Activated CD4-positive, alpha-beta T cell treated with anti-CD3 and anti-CD28 coated beads, Interleukin-2, amount 10 ng/mL, durations not matched to agents 24 days and 14 days (primary cell): ENCODE data around the gene KRTAP12-4. TPM values are rescaled to one million over a fixed set of nuclear protein-coding genes. Genes with fewer than 3 reads are reported as not detected.
"Not testable (repeated sequence)": the region's sequence is repeated elsewhere in the genome, so short reads cannot be mapped to it uniquely, and the experiment has no call there.

Source experiments
- DNase-seq: peaks from one replicate; pipeline ENCODE4 v3.0.0; 2022
- H3K27ac Mint-ChIP-seq: one replicate; pipeline ENCODE4 v1.8.0; 2022; ENCODE audit warnings: mild to moderate bottlenecking, mixed read lengths
- H3K27me3 Mint-ChIP-seq: one replicate; pipeline ENCODE4 v1.8.0; 2022; ENCODE audit warnings: mixed read lengths
- H3K36me3 Mint-ChIP-seq: one replicate; pipeline ENCODE4 v1.8.0; 2022; ENCODE audit warnings: low read depth, mild to moderate bottlenecking, mixed read lengths
- H3K4me1 Mint-ChIP-seq: one replicate; pipeline ENCODE4 v1.8.0; 2021; ENCODE audit warnings: mixed read lengths
- H3K4me3 Mint-ChIP-seq: one replicate; pipeline ENCODE4 v1.8.0; 2022; ENCODE audit warnings: mild to moderate bottlenecking, moderate library complexity, mixed read lengths
- H3K9me3 Mint-ChIP-seq: one replicate; pipeline ENCODE4 v1.8.0; 2021; ENCODE audit warnings: mixed read lengths
- intact Hi-C: fragments of 100-400 bp; cut with micrococcal nuclease; formaldehyde crosslinking; loops from one replicate; pipeline ENCODE4 v1.15.1; 2023
- total RNA-seq: library from RNA; stranded (reverse); gene quantifications from 2 replicates; pipeline ENCODE4 v1.2.3, GENCODE V29; 2022

Gene KRTAP12-4
- total RNA-seq, 1 donor from 2014 or later, result not detected

GRCh38 chr21:44612029-44612486, 42.4 kb downstream of the KRTAP12-4 start, which contains the start of gene KRTAP10-8:
Gene KRTAP10-8 (plus strand): TSS chr21:44612079. CDS start chr21:44612101, 22 bp downstream.
- Mint-ChIP-seq H3K4me3 (no peak within 1 kb of the TSS), H3K27me3 (peaks cover 4% of the 10 kb centered on the region), H3K4me1 (no peaks in the 10 kb centered on the region), H3K9me3 (peaks cover 25% of the 10 kb centered on the region), H3K27ac (no peak within 1 kb of the TSS), H3K36me3 (peaks cover 2% of the 10 kb centered on the region)
- DNase-seq, result no peak
- intact Hi-C loops, result no loop called here

GRCh38 chr21:44611551-44611950, 42.9 kb downstream of the KRTAP12-4 start:
- peaks cover 5% of the 10 kb centered on the region for H3K27me3 Mint-ChIP-seq
- intact Hi-C loops, result no loop called here
- H3K9me3 Mint-ChIP-seq, result peaks cover 25% of the 10 kb centered on the region
- peaks cover 2% of the 10 kb centered on the region for H3K36me3 Mint-ChIP-seq
- H3K27ac Mint-ChIP-seq, result no peak overlapping the region
- H3K4me1 Mint-ChIP-seq, result no peaks in the 10 kb centered on the region
- DNase-seq, result no peak
- no peak overlapping the region for H3K4me3 Mint-ChIP-seq

DNA sequence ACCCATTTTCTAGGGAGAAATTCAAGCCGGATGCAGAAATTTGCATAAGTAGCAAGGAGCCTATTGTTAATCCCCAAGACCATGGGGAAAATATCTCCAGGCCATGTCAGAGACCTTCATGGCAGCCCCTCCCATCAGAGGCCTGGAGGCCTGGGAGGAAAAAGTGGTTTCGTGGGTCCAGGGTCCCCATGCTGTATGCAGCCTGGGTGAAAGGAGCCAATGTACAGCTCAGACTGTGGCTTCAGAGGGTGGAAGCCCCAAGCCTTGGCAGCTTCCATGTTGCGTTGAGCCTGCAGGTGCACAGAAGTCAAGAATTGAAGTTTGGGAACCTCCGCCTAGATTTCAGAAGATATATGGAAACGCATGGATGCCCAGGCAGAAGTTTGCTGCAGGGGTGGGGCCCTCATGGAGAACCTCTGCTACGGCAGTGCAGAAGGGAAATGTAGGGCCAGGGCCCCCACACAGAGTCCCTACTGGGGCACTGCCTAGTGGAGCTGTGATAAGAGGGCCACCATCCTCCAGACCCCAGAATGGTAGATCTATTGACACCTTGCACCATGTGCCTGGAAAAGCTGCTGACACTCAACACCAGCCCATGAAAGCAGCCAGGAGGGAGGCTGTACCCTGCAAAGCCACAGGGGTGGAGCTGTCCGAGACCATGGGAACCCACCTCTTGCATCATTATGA, 44.2 kb downstream of the KRTAP12-4 start:
- H3K4me3 Mint-ChIP-seq, intact Hi-C loops, H3K27ac Mint-ChIP-seq, H3K36me3 Mint-ChIP-seq, DNase-seq, H3K4me1 Mint-ChIP-seq: not testable (repeated sequence)
- peaks cover 29% of the 10 kb centered on the region for H3K9me3 Mint-ChIP-seq
- H3K27me3 Mint-ChIP-seq, result peaks cover 13% of the 10 kb centered on the region

DNA sequence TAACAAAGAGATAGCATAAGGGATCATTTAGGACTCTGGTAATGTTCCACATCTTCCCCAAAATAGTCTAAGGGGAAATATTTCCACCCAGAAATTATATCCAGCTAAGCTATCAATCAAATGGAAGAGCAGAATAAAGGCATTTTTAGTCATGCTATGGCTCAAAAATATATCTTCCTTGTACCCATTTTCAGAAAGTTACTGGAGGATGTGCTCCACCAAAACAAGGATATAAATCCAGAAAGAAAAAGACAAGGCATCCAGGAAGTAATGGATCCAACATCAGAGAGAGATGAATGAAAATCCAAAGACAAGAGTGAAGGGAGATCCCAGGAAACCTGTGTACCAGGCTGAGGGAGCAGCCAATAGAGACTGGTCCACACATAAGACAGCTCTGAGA, 45.3 kb downstream of the KRTAP12-4 start:
- Mint-ChIP-seq H3K9me3 (peaks cover 29% of the 10 kb centered on the region), H3K27ac (no peak overlapping the region), H3K36me3 (peaks cover 2% of the 10 kb centered on the region), H3K4me1 (no peaks in the 10 kb centered on the region), H3K27me3 (peaks cover 22% of the 10 kb centered on the region), H3K4me3 (no peak overlapping the region)
- intact Hi-C loops, result no loop called here
- DNase-seq, result no peak

GRCh38 chr21:44606495-44606894, 48.0 kb downstream of the KRTAP12-4 start:
- Mint-ChIP-seq H3K27me3 (peaks cover 26% of the 10 kb centered on the region), H3K9me3 (peaks cover 28% of the 10 kb centered on the region), H3K27ac (no peak overlapping the region), H3K4me3 (no peak overlapping the region), H3K36me3 (no peaks in the 10 kb centered on the region), H3K4me1 (no peaks in the 10 kb centered on the region)
- intact Hi-C loops, result no loop called here
- DNase-seq, result no peak

Other genes with a start within 250 kb of the KRTAP12-4 start
- 2.3 and 2.4 TPM in 2 replicates for gene LRRC3, start 199.1 kb downstream of the KRTAP12-4 start, total RNA-seq
- not detected in 2 replicates for gene KRTAP10-1, start 114.5 kb downstream of the KRTAP12-4 start, total RNA-seq
- not detected in 2 replicates for gene KRTAP10-2, start 103.2 kb downstream of the KRTAP12-4 start, total RNA-seq
- not detected in 2 replicates for gene KRTAP10-3, start 95.9 kb downstream of the KRTAP12-4 start, total RNA-seq
- gene KRTAP10-4, start 80.9 kb downstream of the KRTAP12-4 start, total RNA-seq, result not detected in 2 replicates
- gene KRTAP10-5, start 74.1 kb downstream of the KRTAP12-4 start, total RNA-seq, result not detected in 2 replicates
- not detected in 2 replicates for gene KRTAP10-6, start 62.2 kb downstream of the KRTAP12-4 start, total RNA-seq
- gene KRTAP10-7, start 54.1 kb downstream of the KRTAP12-4 start, total RNA-seq, result not detected in 2 replicates
- gene KRTAP10-8, start 42.6 kb downstream of the KRTAP12-4 start, total RNA-seq, result not detected in 2 replicates
- gene KRTAP10-9, start 27.6 kb downstream of the KRTAP12-4 start, total RNA-seq, result not detected in 2 replicates
- gene KRTAP10-10, start 17.3 kb downstream of the KRTAP12-4 start, total RNA-seq, result not detected in 2 replicates
- gene KRTAP10-11, start 8.2 kb downstream of the KRTAP12-4 start, total RNA-seq, result not detected in 2 replicates
- gene KRTAP12-3, start 3.3 kb upstream of the KRTAP12-4 start, total RNA-seq, result not detected in 2 replicates
- gene KRTAP12-2, start 12.3 kb upstream of the KRTAP12-4 start, total RNA-seq, result not detected in 2 replicates
- gene KRTAP12-1, start 27.5 kb upstream of the KRTAP12-4 start, total RNA-seq, result not detected in 2 replicates
- not detected in 2 replicates for gene KRTAP10-12, start 42.5 kb upstream of the KRTAP12-4 start, total RNA-seq
- not detected in 2 replicates for gene TSPEAR, start 56.9 kb upstream of the KRTAP12-4 start, total RNA-seq
- 143 and 148 TPM in 2 replicates for gene UBE2G2, start 147.2 kb upstream of the KRTAP12-4 start, total RNA-seq
- 90.3 and 90.6 TPM in 2 replicates for gene SUMO3, start 163.4 kb upstream of the KRTAP12-4 start, total RNA-seq
- gene PTTG1IP, start 219.0 kb upstream of the KRTAP12-4 start, total RNA-seq, result 44.2 and 46.5 TPM in 2 replicates